GM12878 (cell line): ENCODE data around the gene FKBP6. TPM values are rescaled to one million over a fixed set of nuclear protein-coding genes. Genes with fewer than 3 reads are reported as not detected.
"Not testable (repeated sequence)": the region's sequence is repeated elsewhere in the genome, so short reads cannot be mapped to it uniquely, and the experiment has no call there.

Experiments
- ATAC-seq: fragments of 200-7000 bp; cut with Tn5 transposase; 3 replicates; pipeline ENCODE4 v1.9.1; 2020; ENCODE audit warnings: mild to moderate bottlenecking, moderate library complexity
- BruUV-seq: library from RNA; stranded (reverse); fragments of 400-500 nt; replicated peaks from 2 replicates; lab custom pipeline; 2021; lab: Mats Ljungman, UMichigan
- CTCF ChIA-PET: fragments of 300-600 bp; sonication (Branson Sonifier 250); formaldehyde crosslinking; extraction: SDS; loops from one replicate; lab custom pipeline; 2021; ENCODE audit warnings: inconsistent platforms; lab: Yijun Ruan, JAX
- POLR2A ChIA-PET: fragments of 350-600 bp; formaldehyde crosslinking; extraction: SDS; loops from one replicate; lab custom pipeline; 2021; ENCODE audit warnings: inconsistent platforms; lab: Charles Lee
- RAD21 ChIA-PET: fragments of 300-600 bp; sonication (Branson Sonifier 250); formaldehyde crosslinking; loops from one replicate; lab custom pipeline; 2023; ENCODE audit warnings: antibody characterized with exemption; ENCODE audit not compliant: unreplicated experiment; lab: Charles Lee
- SMC1A ChIA-PET: fragments of 300-600 bp; sonication (Branson Sonifier 250); formaldehyde crosslinking; loops from one replicate; lab custom pipeline; 2023; ENCODE audit not compliant: unreplicated experiment, uncharacterized antibody; lab: Charles Lee
- DNase-seq: peaks from one replicate; pipeline ENCODE4 v3.0.0-alpha.2; 2011; ENCODE audit warnings: low read depth, low spot score
- FAIRE-seq: peaks from 3 replicates; lab custom pipeline; 2011; peaks lifted over from hg19 to GRCh38; lab: Jason Lieb, UNC
- H2AFZ ChIP-seq: 2 replicates; pipeline ENCODE4 v1.6.0; 2011; ENCODE audit warnings: low read depth, low read length, control low read depth; ENCODE audit not compliant: control insufficient read depth
- H3K27ac ChIP-seq: 2 replicates; pipeline ENCODE4 v1.5.1; 2011; ENCODE audit warnings: control low read depth; ENCODE audit not compliant: control insufficient read depth, insufficient read depth
- H3K27me3 ChIP-seq, 2 experiments: replicated peaks in 1 of 2; 2 replicates each; pipeline versions ENCODE4 v1.6.0 to v1.6.1; 2011; ENCODE audit warnings: low read length in 1 of 2; ENCODE audit not compliant: control insufficient read depth in 2 of 2, insufficient read depth in 2 of 2
- H3K36me3 ChIP-seq, 2 experiments: 2 replicates each; pipeline ENCODE4 v1.5.1; 2011; ENCODE audit warnings: low read length in 1 of 2; ENCODE audit not compliant: control insufficient read depth in 2 of 2, insufficient read depth in 2 of 2
- H3K4me1 ChIP-seq: 2 replicates; pipeline ENCODE4 v1.6.1; 2011; ENCODE audit warnings: mild to moderate bottlenecking, low read length, moderate library complexity, mixed read lengths; ENCODE audit not compliant: control insufficient read depth, insufficient read depth
- H3K4me2 ChIP-seq: 2 replicates; pipeline ENCODE4 v1.6.0; 2011; ENCODE audit warnings: control low read depth; ENCODE audit not compliant: control insufficient read depth, insufficient read depth
- H3K4me3 ChIP-seq: fragments of 200-600 bp; sonication (generic); 2 replicates; pipeline ENCODE4 v1.5.1; 2016
- H3K79me2 ChIP-seq: 2 replicates; pipeline ENCODE4 v1.6.0; 2011; ENCODE audit warnings: low read length; ENCODE audit not compliant: control insufficient read depth, insufficient read depth
- H3K9ac ChIP-seq: 2 replicates; pipeline ENCODE4 v1.8.0; 2011; ENCODE audit warnings: low read length, control low read depth, mixed read lengths; ENCODE audit not compliant: control insufficient read depth, insufficient read depth
- H3K9me3 ChIP-seq: replicated peaks from 3 replicates; pipeline ENCODE4 v1.5.1; 2011; ENCODE audit warnings: mild to moderate bottlenecking, low read length; ENCODE audit not compliant: control insufficient read depth, insufficient read depth
- H4K20me1 ChIP-seq: 2 replicates; pipeline ENCODE4 v1.6.0; 2011; ENCODE audit not compliant: control insufficient read depth, insufficient read depth
- WGBS: methylation state at CpG from one replicate; pipeline ENCODE4 v1.1.6; 2016; ENCODE audit warnings: low lambda C conversion rate; ENCODE audit not compliant: insufficient replicate concordance, insufficient coverage; ENCODE audit errors: missing lambda C conversion rate; 5-methylcytosine and 5-hydroxymethylcytosine counted together
- in situ Hi-C: fragments of 300-500 bp; cut with MboI; formaldehyde crosslinking; loops from 9 replicates; pipeline ENCODE4 v1.14.3; 2018; ENCODE audit warnings: mixed read lengths
- intact Hi-C: fragments of 100-400 bp; cut with micrococcal nuclease; formaldehyde crosslinking; loops from one replicate; pipeline ENCODE4 v1.14.2; 2022; ENCODE audit not compliant: unreplicated experiment
- polyA plus RNA-seq, 11 experiments: library from polyadenylated mRNA; depleted of rRNA in 4 of 11; unstranded in 6 of 11; stranded (reverse) in 5 of 11; fragments of >200 nt; fragmentation: Nextera tagmentation in 4 of 11; fragmentation: Illumina TruSeq in 1 of 11; extraction: Ambion mirVana in 4 of 11; extraction: Trizol in 1 of 11; gene quantifications; 1 replicate in 1 of 11; 2 replicates in 10 of 11; pipeline versions ENCODE4 v1.2.1 to v1.2.3, GENCODE V29; 2011 to 2016; ENCODE audit warnings: inconsistent platforms in 2 of 11, missing spikeins in 2 of 11, low read depth in 1 of 11
- total RNA-seq, 4 experiments: library from RNA; depleted of rRNA in 3 of 4; stranded (reverse); fragments of >200 nt in 3 of 4; fragmentation: Illumina TruSeq in 1 of 4; extraction: Trizol in 1 of 4; gene quantifications; 2 replicates each; pipeline versions ENCODE4 v1.2.1 to v1.2.3, GENCODE V29; 2013 to 2021

The FKBP6 gene
- total and polyA plus RNA-seq, 10 of the 15 experiments (the other 5 are each of a cell fraction or from before 2014, with no cell fraction given) = not detected

GRCh38 chr7:73320009-73320408 is 8.0 kb upstream of the FKBP6 start:
- H3K9ac ChIP-seq, ATAC-seq, H3K27ac ChIP-seq, H3K79me2 ChIP-seq, FAIRE-seq, RAD21 ChIA-PET, H3K4me2 ChIP-seq, H2AFZ ChIP-seq, H3K4me3 ChIP-seq, H3K4me1 ChIP-seq, H4K20me1 ChIP-seq, CTCF ChIA-PET, H3K36me3 ChIP-seq, DNase-seq, SMC1A ChIA-PET, H3K9me3 ChIP-seq, in situ Hi-C loops, BruUV-seq, POLR2A ChIA-PET, intact Hi-C loops, H3K27me3 ChIP-seq: not testable (repeated sequence)
- WGBS = 63% methylated on average over 9 of the region's 9 CpGs

GRCh38 chr7:73323434-73324080 is 4.4 kb upstream of the FKBP6 start:
- 31% methylated on average over 5 of the region's 5 CpGs for WGBS
- BruUV-seq, H2AFZ ChIP-seq, H3K79me2 ChIP-seq, H3K27me3 ChIP-seq, H4K20me1 ChIP-seq, H3K9me3 ChIP-seq, DNase-seq, H3K4me1 ChIP-seq, ATAC-seq, H3K9ac ChIP-seq, H3K27ac ChIP-seq, in situ Hi-C loops, FAIRE-seq, H3K36me3 ChIP-seq, POLR2A ChIA-PET: not testable (repeated sequence)
- intact Hi-C loops = loop anchor here (1.0 kb wide), 1 partner anchor 128 kb away; no protein-coding TSS in a partner anchor
- Histone ChIP-seq H3K4me2 (peak overlapping the region; percentile 31; the same call in 1 of the 2 replicates), H3K4me3 (0 out of 2 replicates have a peak overlapping the region, but pooled peaks have one; percentile 19)
- CTCF ChIA-PET = interaction anchor here (0.6 to 3.3 kb wide), 12 partner anchors 11 to 441 kb away, joined by 3 to 33 read pairs (median 4); partner anchors contain the start of gene NSUN5
- RAD21 ChIA-PET = interaction anchor here (0.6 to 1.1 kb wide), 3 partner anchors 125 to 130 kb away, joined by 7 to 15 read pairs (median 8); no protein-coding TSS in a partner anchor
- SMC1A ChIA-PET = interaction anchor here (1.0 to 1.9 kb wide), 5 partner anchors 13 to 130 kb away, joined by 3 to 15 read pairs (median 3); no protein-coding TSS in a partner anchor
